ENCODE results near the gene AKT3.

- TF ChIP-seq, protein P1, sequence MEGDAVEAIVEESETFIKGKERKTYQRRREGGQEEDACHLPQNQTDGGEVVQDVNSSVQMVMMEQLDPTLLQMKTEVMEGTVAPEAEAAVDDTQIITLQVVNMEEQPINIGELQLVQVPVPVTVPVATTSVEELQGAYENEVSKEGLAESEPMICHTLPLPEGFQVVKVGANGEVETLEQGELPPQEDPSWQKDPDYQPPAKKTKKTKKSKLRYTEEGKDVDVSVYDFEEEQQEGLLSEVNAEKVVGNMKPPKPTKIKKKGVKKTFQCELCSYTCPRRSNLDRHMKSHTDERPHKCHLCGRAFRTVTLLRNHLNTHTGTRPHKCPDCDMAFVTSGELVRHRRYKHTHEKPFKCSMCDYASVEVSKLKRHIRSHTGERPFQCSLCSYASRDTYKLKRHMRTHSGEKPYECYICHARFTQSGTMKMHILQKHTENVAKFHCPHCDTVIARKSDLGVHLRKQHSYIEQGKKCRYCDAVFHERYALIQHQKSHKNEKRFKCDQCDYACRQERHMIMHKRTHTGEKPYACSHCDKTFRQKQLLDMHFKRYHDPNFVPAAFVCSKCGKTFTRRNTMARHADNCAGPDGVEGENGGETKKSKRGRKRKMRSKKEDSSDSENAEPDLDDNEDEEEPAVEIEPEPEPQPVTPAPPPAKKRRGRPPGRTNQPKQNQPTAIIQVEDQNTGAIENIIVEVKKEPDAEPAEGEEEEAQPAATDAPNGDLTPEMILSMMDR (IDR thresholded peaks at IDR 0.05): no peak
- TF ChIP-seq EP300 (IDR thresholded peaks at IDR 0.05): no peak
- no peak for TF ChIP-seq POLR2A (IDR thresholded peaks at IDR 0.05)
Measured at GRCh38 chr1:243667591-243667990, 182.5 kb downstream of the AKT3 start.

Data from upper lobe of left lung (tissue), 4 donors.